ENCODE data around the gene ARID4B. TPM values are rescaled to one million over a fixed set of nuclear protein-coding genes. Genes with fewer than 3 reads are reported as not detected.
"Not testable (repeated sequence)": the region's sequence is repeated elsewhere in the genome, so short reads cannot be mapped to it uniquely, and the experiment has no call there.

The ARID4B gene
- total and polyA plus RNA-seq, 5 donors, result 10.8 to 22.4 (median 20.7) TPM

GRCh38 chr1:235215453-235215852, 112.5 kb downstream of the ARID4B start:
- no peak for DNase-seq
- no peak overlapping the region for H3K4me3 ChIP-seq (ENCODE audit: low read length)
- H3K9me3 ChIP-seq (ENCODE audit: control insufficient read depth, low read length), result no peaks in the 10 kb centered on the region
- ATAC-seq, result no peak
- WGBS, result 100% methylated on average over 1 of the region's 1 CpG
- no peaks in the 10 kb centered on the region for H3K27me3 ChIP-seq (ENCODE audit: control insufficient read depth, insufficient read depth)
- intact Hi-C loops (cut with DNase I), result no loop called here
- H3K27ac ChIP-seq (ENCODE audit: low read length), result no peak overlapping the region
- no peaks in the 10 kb centered on the region for H3K4me1 ChIP-seq (ENCODE audit: control insufficient read depth, insufficient read depth, low read length)

GRCh38 chr1:235214962-235215361, 113.0 kb downstream of the ARID4B start:
- 95% methylated on average over 2 of the region's 2 CpGs for WGBS

GRCh38 chr1:235213752-235214151, 114.2 kb downstream of the ARID4B start:
- 92% methylated on average over 6 of the region's 6 CpGs for WGBS
- H3K4me1 ChIP-seq (ENCODE audit: control insufficient read depth, insufficient read depth, low read length), result no peaks in the 10 kb centered on the region
- no peak overlapping the region for H3K27ac ChIP-seq (ENCODE audit: low read length)
- H3K27me3 ChIP-seq (ENCODE audit: control insufficient read depth, insufficient read depth), result no peaks in the 10 kb centered on the region
- no peaks in the 10 kb centered on the region for H3K9me3 ChIP-seq (ENCODE audit: control insufficient read depth, low read length)
- no peak overlapping the region for H3K4me3 ChIP-seq (ENCODE audit: low read length)
- ATAC-seq (no peak), DNase-seq (no peak)
- intact Hi-C loops (cut with DNase I), result no loop called here

More at GRCh38 chr1:235214962-235215361, 113.0 kb downstream of the ARID4B start:
- H3K27ac ChIP-seq (ENCODE audit: low read length); H3K4me3 ChIP-seq (ENCODE audit: low read length); H3K9me3 ChIP-seq (ENCODE audit: control insufficient read depth, low read length); H3K4me1 ChIP-seq (ENCODE audit: control insufficient read depth, insufficient read depth, low read length); ATAC-seq; intact Hi-C loops (cut with DNase I); DNase-seq; H3K27me3 ChIP-seq (ENCODE audit: control insufficient read depth, insufficient read depth): not testable (repeated sequence)

GRCh38 chr1:235211517-235211916, 116.5 kb downstream of the ARID4B start:
- 89% methylated on average over 3 of the region's 3 CpGs for WGBS

GRCh38 chr1:235207209-235207565, 120.8 kb downstream of the ARID4B start:
- WGBS, result 86% methylated on average over 2 of the region's 2 CpGs
- ATAC-seq, result no peak
- H3K4me3 ChIP-seq (ENCODE audit: low read length), result no peak overlapping the region
- H3K27ac ChIP-seq (ENCODE audit: low read length), result no peak overlapping the region
- no peaks in the 10 kb centered on the region for H3K9me3 ChIP-seq (ENCODE audit: control insufficient read depth, low read length)
- intact Hi-C loops (cut with DNase I), result no loop called here
- no peak for DNase-seq
- H3K4me1 ChIP-seq (ENCODE audit: control insufficient read depth, insufficient read depth, low read length), result no peaks in the 10 kb centered on the region
- H3K27me3 ChIP-seq (ENCODE audit: control insufficient read depth, insufficient read depth), result no peaks in the 10 kb centered on the region

More at GRCh38 chr1:235211517-235211916, 116.5 kb downstream of the ARID4B start:
- DNase-seq (no peak), ATAC-seq (no peak)
- Histone ChIP-seq H3K27me3 (ENCODE audit: control insufficient read depth, insufficient read depth) (no peaks in the 10 kb centered on the region), H3K4me1 (ENCODE audit: control insufficient read depth, insufficient read depth, low read length) (no peaks in the 10 kb centered on the region), H3K4me3 (ENCODE audit: low read length) (no peak overlapping the region), H3K27ac (ENCODE audit: low read length) (no peak overlapping the region), H3K9me3 (ENCODE audit: control insufficient read depth, low read length) (no peaks in the 10 kb centered on the region)
- intact Hi-C loops (cut with DNase I), result no loop called here

- Histone ChIP-seq H3K4me1 (ENCODE audit: control insufficient read depth, insufficient read depth, low read length) (no peaks in the 10 kb centered on the region), H3K9me3 (ENCODE audit: control insufficient read depth, low read length) (no peaks in the 10 kb centered on the region), H3K27ac (ENCODE audit: low read length) (no peak overlapping the region), H3K4me3 (ENCODE audit: low read length) (no peak overlapping the region), H3K27me3 (ENCODE audit: control insufficient read depth, insufficient read depth) (no peaks in the 10 kb centered on the region)
- ATAC-seq (no peak), DNase-seq (no peak)
- WGBS, result 86% methylated on average over 4 of the region's 4 CpGs
- intact Hi-C loops (cut with DNase I), result no loop called here
Measured at GRCh38 chr1:235206533-235207208, 121.3 kb downstream of the ARID4B start.

GRCh38 chr1:235205687-235206086, 122.3 kb downstream of the ARID4B start:
- 95% methylated on average over 3 of the region's 3 CpGs for WGBS
- Histone ChIP-seq H3K27ac (ENCODE audit: low read length) (no peak overlapping the region), H3K27me3 (ENCODE audit: control insufficient read depth, insufficient read depth) (no peaks in the 10 kb centered on the region), H3K9me3 (ENCODE audit: control insufficient read depth, low read length) (no peaks in the 10 kb centered on the region), H3K4me3 (ENCODE audit: low read length) (no peak overlapping the region), H3K4me1 (ENCODE audit: control insufficient read depth, insufficient read depth, low read length) (no peaks in the 10 kb centered on the region)
- ATAC-seq, result no peak
- no peak for DNase-seq
- intact Hi-C loops (cut with DNase I), result no loop called here

- intact Hi-C loops (cut with DNase I), result no loop called here
- WGBS, result 93% methylated on average over 1 of the region's 1 CpG
- DNase-seq (no peak), ATAC-seq (no peak)
- no peaks in the 10 kb centered on the region for H3K27me3 ChIP-seq (ENCODE audit: control insufficient read depth, insufficient read depth)
- H3K27ac ChIP-seq (ENCODE audit: low read length), result no peak overlapping the region
- H3K4me1 ChIP-seq (ENCODE audit: control insufficient read depth, insufficient read depth, low read length), result no peaks in the 10 kb centered on the region
- no peak overlapping the region for H3K4me3 ChIP-seq (ENCODE audit: low read length)
- H3K9me3 ChIP-seq (ENCODE audit: control insufficient read depth, low read length), result no peaks in the 10 kb centered on the region
Measured at GRCh38 chr1:235203428-235203827, 124.6 kb downstream of the ARID4B start.

- H3K27ac ChIP-seq (ENCODE audit: low read length); H3K9me3 ChIP-seq (ENCODE audit: control insufficient read depth, low read length); H3K27me3 ChIP-seq (ENCODE audit: control insufficient read depth, insufficient read depth); ATAC-seq; H3K4me1 ChIP-seq (ENCODE audit: control insufficient read depth, insufficient read depth, low read length); intact Hi-C loops (cut with DNase I); DNase-seq; H3K4me3 ChIP-seq (ENCODE audit: low read length): not testable (repeated sequence)
- 96% methylated on average over 5 of the region's 5 CpGs for WGBS
Measured at GRCh38 chr1:235202447-235202846, 125.5 kb downstream of the ARID4B start.

- H3K27me3 ChIP-seq (ENCODE audit: control insufficient read depth, insufficient read depth), result no peaks in the 10 kb centered on the region
- no peak overlapping the region for H3K27ac ChIP-seq (ENCODE audit: low read length)
- H3K4me3 ChIP-seq (ENCODE audit: low read length), result no peak overlapping the region
- intact Hi-C loops (cut with DNase I), result no loop called here
- H3K4me1 ChIP-seq (ENCODE audit: control insufficient read depth, insufficient read depth, low read length), result no peaks in the 10 kb centered on the region
- 44% methylated on average over 6 of the region's 6 CpGs for WGBS
- DNase-seq (no peak), ATAC-seq (peak; percentile 57 to 62)
- H3K9me3 ChIP-seq (ENCODE audit: control insufficient read depth, low read length), result no peaks in the 10 kb centered on the region
Measured at GRCh38 chr1:235199441-235199840, 128.5 kb downstream of the ARID4B start.

GRCh38 chr1:235190431-235190830, 137.5 kb downstream of the ARID4B start:
- H3K27me3 ChIP-seq (ENCODE audit: control insufficient read depth, insufficient read depth), result no peaks in the 10 kb centered on the region
- peaks cover 1% of the 10 kb centered on the region for H3K4me1 ChIP-seq (ENCODE audit: control insufficient read depth, insufficient read depth, low read length)
- ATAC-seq (no peak), DNase-seq (no peak)
- H3K4me3 ChIP-seq (ENCODE audit: low read length), result no peak overlapping the region
- H3K9me3 ChIP-seq (ENCODE audit: control insufficient read depth, low read length), result no peaks in the 10 kb centered on the region
- intact Hi-C loops (cut with DNase I), result no loop called here
- H3K27ac ChIP-seq (ENCODE audit: low read length), result no peak overlapping the region

- intact Hi-C loops (cut with DNase I), result no loop called here
- no peak for DNase-seq
Measured at GRCh38 chr1:235187316-235187715, 140.7 kb downstream of the ARID4B start.

More at GRCh38 chr1:235187316-235187715, 140.7 kb downstream of the ARID4B start:
- Histone ChIP-seq H3K4me3 (ENCODE audit: low read length) (no peak overlapping the region), H3K27me3 (ENCODE audit: control insufficient read depth, insufficient read depth) (no peaks in the 10 kb centered on the region), H3K27ac (ENCODE audit: low read length) (no peak overlapping the region), H3K9me3 (ENCODE audit: control insufficient read depth, low read length) (no peaks in the 10 kb centered on the region), H3K4me1 (ENCODE audit: control insufficient read depth, insufficient read depth, low read length) (peaks cover 1% of the 10 kb centered on the region)
- ATAC-seq, result no peak
- 84% methylated on average over 4 of the region's 4 CpGs for WGBS
